ENCODE results near the gene TLN1. TPM values are rescaled to one million over a fixed set of nuclear protein-coding genes. Genes with fewer than 3 reads are reported as not detected.

TLN1 gene
- polyA plus RNA-seq, 1 experiment = 399 TPM

- DNase-seq (ENCODE audit: low read depth) = no peak
- Histone ChIP-seq H3K36me3 (ENCODE audit: control insufficient read depth, insufficient read depth, low read length) (peaks cover 52% of the 10 kb centered on the region), H3K27me3 (ENCODE audit: control insufficient read depth, insufficient read depth, low read length) (no peaks in the 10 kb centered on the region), H3K4me3 (ENCODE audit: low read depth, low read length) (peak overlapping the region; percentile 98)
- POLR2A ChIA-PET = interaction anchor here (0.6 to 1.4 kb wide), 3 partner anchors 8 to 22 kb away, joined by 3 to 11 read pairs (median 6); partner anchors contain the start of gene ARHGEF39
- TF ChIP-seq CTCF (IDR thresholded peaks at IDR 0.05; ENCODE audit: insufficient read depth, low read depth, low read length) = no peak
- CTCF ChIA-PET = interaction anchor here (0.6 to 3.5 kb wide), 5 partner anchors 10 to 231 kb away, joined by 3 to 20 read pairs (median 8); partner anchors contain the start of genes CCDC107 and RMRP
Measured at GRCh38 chr9:35686222-35687203, 45.5 kb downstream of the TLN1 start.

GRCh38 chr9:35685506-35685905, 46.5 kb downstream of the TLN1 start:
- DNase-seq (ENCODE audit: low read depth) = no peak
- TF ChIP-seq CTCF (IDR thresholded peaks at IDR 0.05; ENCODE audit: insufficient read depth, low read depth, low read length) = no peak
- POLR2A ChIA-PET = interaction anchor here (0.5 kb wide), 1 partner anchor 8 kb away, joined by 3 read pairs; no protein-coding TSS in a partner anchor
- CTCF ChIA-PET = interaction anchor here (0.8 to 3.5 kb wide), 3 partner anchors 11 to 51 kb away, joined by 3 to 20 read pairs (median 12); partner anchors contain the start of genes CCDC107 and RMRP
- Histone ChIP-seq H3K27me3 (ENCODE audit: control insufficient read depth, insufficient read depth, low read length) (no peaks in the 10 kb centered on the region), H3K36me3 (ENCODE audit: control insufficient read depth, insufficient read depth, low read length) (peaks cover 52% of the 10 kb centered on the region), H3K4me3 (ENCODE audit: low read depth, low read length) (no peak overlapping the region)

- TF ChIP-seq CTCF (IDR thresholded peaks at IDR 0.05; ENCODE audit: insufficient read depth, low read depth, low read length) = no peak
- POLR2A ChIA-PET = interaction anchor here (0.5 kb wide), 1 partner anchor 7 kb away, joined by 3 read pairs; no protein-coding TSS in a partner anchor
- DNase-seq (ENCODE audit: low read depth) = no peak
- Histone ChIP-seq H3K36me3 (ENCODE audit: control insufficient read depth, insufficient read depth, low read length) (peaks cover 52% of the 10 kb centered on the region), H3K4me3 (ENCODE audit: low read depth, low read length) (no peak overlapping the region), H3K27me3 (ENCODE audit: control insufficient read depth, insufficient read depth, low read length) (no peaks in the 10 kb centered on the region)
- CTCF ChIA-PET = interaction anchor here (0.6 to 3.5 kb wide), 5 partner anchors 11 to 51 kb away, joined by 3 to 20 read pairs (median 3); partner anchors contain the start of genes CCDC107 and RMRP
Measured at GRCh38 chr9:35684921-35685320, 47.1 kb downstream of the TLN1 start.

- no peak for DNase-seq (ENCODE audit: low read depth)
- peaks cover 51% of the 10 kb centered on the region for H3K36me3 ChIP-seq (ENCODE audit: control insufficient read depth, insufficient read depth, low read length)
- no peak for TF ChIP-seq CTCF (IDR thresholded peaks at IDR 0.05; ENCODE audit: insufficient read depth, low read depth, low read length)
- ChIA-PET POLR2A (no interaction called here), CTCF (interaction anchor here (1.1 to 3.5 kb wide), 5 partner anchors 10 to 72 kb away, joined by 3 to 20 read pairs (median 3); partner anchors contain the start of genes CA9, CCDC107 and RMRP)
- H3K27me3 ChIP-seq (ENCODE audit: control insufficient read depth, insufficient read depth, low read length) = no peaks in the 10 kb centered on the region
- no peak overlapping the region for H3K4me3 ChIP-seq (ENCODE audit: low read depth, low read length)
Measured at GRCh38 chr9:35683323-35683722, 48.7 kb downstream of the TLN1 start.

Measured in BJ (cell line).